ENCODE measurements around the gene PANK4. TPM values are rescaled to one million over a fixed set of nuclear protein-coding genes. Genes with fewer than 3 reads are reported as not detected.

Gene PANK4
- total and polyA plus RNA-seq, 2 donors (not counting 3 experiments of a cell fraction or from before 2014, with no cell fraction given) = 22.1 to 34.0 TPM

DNA sequence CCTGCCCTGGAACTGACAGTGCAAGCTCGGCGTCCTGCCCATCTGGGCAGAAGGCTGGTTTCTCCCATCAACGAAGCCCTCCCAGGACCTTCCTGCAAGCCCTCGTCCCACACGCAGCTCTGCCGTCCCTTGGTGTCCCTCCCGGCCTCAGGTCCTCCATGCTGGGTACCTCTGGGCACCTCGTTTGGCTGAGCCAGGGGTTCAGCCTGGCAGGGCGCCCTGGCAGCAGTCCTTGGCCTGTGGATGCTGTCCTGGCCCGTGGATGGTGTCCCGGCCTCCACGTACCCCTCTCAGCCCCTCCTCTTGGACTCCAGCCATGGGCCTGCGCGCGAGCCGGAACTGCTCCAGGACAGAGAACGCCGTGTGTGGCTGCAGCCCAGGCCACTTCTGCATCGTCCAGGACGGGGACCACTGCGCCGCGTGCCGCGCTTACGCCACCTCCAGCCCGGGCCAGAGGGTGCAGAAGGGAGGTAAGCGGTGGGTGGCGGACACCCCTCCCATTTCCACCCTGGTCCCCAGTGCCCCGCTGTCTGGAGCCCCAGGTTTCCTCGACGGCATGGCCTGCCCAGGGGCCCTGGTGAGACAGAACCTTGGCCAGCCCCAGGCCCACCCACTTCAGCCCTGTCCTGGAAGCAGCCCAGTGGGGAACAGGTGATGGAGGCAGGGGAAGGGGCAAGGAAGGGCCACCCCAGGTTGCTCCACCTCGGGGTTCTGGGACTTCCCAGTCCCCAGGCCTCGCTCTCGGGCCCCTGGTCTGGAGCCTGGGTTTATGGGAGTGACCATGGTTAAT is 33.3 kb upstream of the PANK4 start:
- no peak overlapping the region for H3K27ac ChIP-seq (ENCODE audit: insufficient read depth, low read depth, low read length)
- ChIA-PET POLR2A (no interaction called here), CTCF (interaction anchor here (1.5 to 2.8 kb wide), 2 partner anchors 26 to 33 kb away, joined by 3 to 14 read pairs; partner anchors contain the start of genes PANK4 and PRXL2B)
- intact Hi-C loops (cut with micrococcal nuclease) (no loop called here), dilution Hi-C loops (cut with MboI; ENCODE audit: extremely low pct_ligation_motif_present, low sequenced_read_pairs) (no loop called here)
- H3K27me3 ChIP-seq (ENCODE audit: control insufficient read depth in 2 of 2, insufficient read depth in 2 of 2, low read length in 2 of 2) = no peaks in the 10 kb centered on the region
- H3K9me1 ChIP-seq (replicated peaks; ENCODE audit: control insufficient read depth, extremely low read depth, insufficient read depth, low read length) = no peaks in the 10 kb centered on the region
- TF ChIP-seq, protein P1, sequence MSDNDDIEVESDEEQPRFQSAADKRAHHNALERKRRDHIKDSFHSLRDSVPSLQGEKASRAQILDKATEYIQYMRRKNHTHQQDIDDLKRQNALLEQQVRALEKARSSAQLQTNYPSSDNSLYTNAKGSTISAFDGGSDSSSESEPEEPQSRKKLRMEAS (IDR thresholded peaks at IDR 0.05; ENCODE audit: insufficient read depth, insufficient read length) = no peak
- TF ChIP-seq JUN (IDR thresholded peaks at IDR 0.05; ENCODE audit: borderline replicate concordance, insufficient read depth, insufficient read length, low read depth) (no peak), POLR2AphosphoS5 (IDR thresholded peaks at IDR 0.05; ENCODE audit: insufficient read depth, low read depth, low read length) (no peak)
- no peaks in the 10 kb centered on the region for H4K20me1 ChIP-seq (replicated peaks; ENCODE audit: control insufficient read depth, extremely low read depth, insufficient read depth, low read length)
- no peak for DNase-seq (ENCODE audit: low read depth, low spot score)
- peaks cover 12% of the 10 kb centered on the region for H3K4me1 ChIP-seq (ENCODE audit: control insufficient read depth, extremely low read depth, insufficient read depth, low read length)
- peaks cover 0 to 9% of the 10 kb centered on the region in 2 experiments for H3K36me3 ChIP-seq (ENCODE audit: control insufficient read depth in 2 of 2, extremely low read depth in 1 of 2, insufficient read depth in 2 of 2, low read length in 2 of 2)
- no peak overlapping the region for H3K4me3 ChIP-seq (replicated peaks in 1 of 3; ENCODE audit: insufficient read depth in 1 of 3, low read depth in 1 of 3, low read length in 3 of 3)
- no peak overlapping the region for H3K4me2 ChIP-seq (ENCODE audit: insufficient read depth, low read length)
- no peak overlapping the region for H2AFZ ChIP-seq (ENCODE audit: low read depth, low read length)
- no peak overlapping the region for H3K9ac ChIP-seq (replicated peaks; ENCODE audit: extremely low read depth, insufficient read depth, low read length)
- H3K79me2 ChIP-seq (ENCODE audit: control insufficient read depth, insufficient read depth, low read length) = no peaks in the 10 kb centered on the region
- no peaks in the 10 kb centered on the region for H3K9me3 ChIP-seq (replicated peaks; ENCODE audit: control insufficient read depth, insufficient read depth, low read length)
- no peak for FAIRE-seq
- no TSS peak for BruUV-seq (replicated peaks)

DNA sequence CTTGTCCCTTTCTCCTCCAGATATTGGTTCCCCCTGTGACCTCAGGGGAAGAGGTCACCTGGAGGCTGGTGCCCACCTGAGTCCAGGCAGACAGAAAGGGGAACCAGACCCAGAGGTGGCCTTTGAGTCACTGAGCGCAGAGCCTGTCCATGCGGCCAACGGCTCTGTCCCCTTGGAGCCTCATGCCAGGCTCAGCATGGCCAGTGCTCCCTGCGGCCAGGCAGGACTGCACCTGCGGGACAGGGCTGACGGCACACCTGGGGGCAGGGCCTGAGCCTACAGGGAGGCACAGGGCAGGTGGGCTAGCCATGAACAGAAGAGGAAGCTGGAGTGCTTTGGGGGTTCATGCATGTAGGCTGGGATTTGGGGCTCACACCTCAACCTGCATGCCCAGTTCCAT is 32.5 kb upstream of the PANK4 start:
- H4K20me1 ChIP-seq (replicated peaks; ENCODE audit: control insufficient read depth, extremely low read depth, insufficient read depth, low read length) = no peaks in the 10 kb centered on the region
- peaks cover 20% of the 10 kb centered on the region for H3K4me1 ChIP-seq (ENCODE audit: control insufficient read depth, extremely low read depth, insufficient read depth, low read length)
- no peak overlapping the region for H3K9ac ChIP-seq (replicated peaks; ENCODE audit: extremely low read depth, insufficient read depth, low read length)
- no TSS peak for BruUV-seq (replicated peaks)
- no peaks in the 10 kb centered on the region for H3K79me2 ChIP-seq (ENCODE audit: control insufficient read depth, insufficient read depth, low read length)
- no peaks in the 10 kb centered on the region for H3K9me1 ChIP-seq (replicated peaks; ENCODE audit: control insufficient read depth, extremely low read depth, insufficient read depth, low read length)
- H3K4me2 ChIP-seq (ENCODE audit: insufficient read depth, low read length) = no peak overlapping the region
- no peaks in the 10 kb centered on the region for H3K27me3 ChIP-seq (ENCODE audit: control insufficient read depth in 2 of 2, insufficient read depth in 2 of 2, low read length in 2 of 2)
- H3K36me3 ChIP-seq (ENCODE audit: control insufficient read depth in 2 of 2, extremely low read depth in 1 of 2, insufficient read depth in 2 of 2, low read length in 2 of 2) = peaks cover 0 to 9% of the 10 kb centered on the region in 2 experiments
- H3K4me3 ChIP-seq (replicated peaks in 1 of 3; ENCODE audit: insufficient read depth in 1 of 3, low read depth in 1 of 3, low read length in 3 of 3) = no peak overlapping the region
- DNase-seq (ENCODE audit: low read depth, low spot score) = no peak
- no peaks in the 10 kb centered on the region for H3K9me3 ChIP-seq (replicated peaks; ENCODE audit: control insufficient read depth, insufficient read depth, low read length)
- POLR2A ChIA-PET = no interaction called here
- dilution Hi-C loops (cut with MboI; ENCODE audit: extremely low pct_ligation_motif_present, low sequenced_read_pairs) = no loop called here
- no peak overlapping the region for H2AFZ ChIP-seq (ENCODE audit: low read depth, low read length)
- CTCF ChIA-PET = interaction anchor here (1.5 to 1.6 kb wide), 2 partner anchors 19 to 33 kb away, joined by 3 read pairs; partner anchors contain the start of gene PANK4
- TF ChIP-seq GATA2 (IDR thresholded peaks at IDR 0.05; ENCODE audit: insufficient read depth, insufficient read length, low read depth, low read length) = no peak
- no peak for TF ChIP-seq FOS (IDR thresholded peaks at IDR 0.05; ENCODE audit: borderline replicate concordance, insufficient read depth, low read length)
- TF ChIP-seq JUN (IDR thresholded peaks at IDR 0.05; ENCODE audit: borderline replicate concordance, insufficient read depth, insufficient read length, low read depth) = no peak
- TF ChIP-seq, protein P2, sequence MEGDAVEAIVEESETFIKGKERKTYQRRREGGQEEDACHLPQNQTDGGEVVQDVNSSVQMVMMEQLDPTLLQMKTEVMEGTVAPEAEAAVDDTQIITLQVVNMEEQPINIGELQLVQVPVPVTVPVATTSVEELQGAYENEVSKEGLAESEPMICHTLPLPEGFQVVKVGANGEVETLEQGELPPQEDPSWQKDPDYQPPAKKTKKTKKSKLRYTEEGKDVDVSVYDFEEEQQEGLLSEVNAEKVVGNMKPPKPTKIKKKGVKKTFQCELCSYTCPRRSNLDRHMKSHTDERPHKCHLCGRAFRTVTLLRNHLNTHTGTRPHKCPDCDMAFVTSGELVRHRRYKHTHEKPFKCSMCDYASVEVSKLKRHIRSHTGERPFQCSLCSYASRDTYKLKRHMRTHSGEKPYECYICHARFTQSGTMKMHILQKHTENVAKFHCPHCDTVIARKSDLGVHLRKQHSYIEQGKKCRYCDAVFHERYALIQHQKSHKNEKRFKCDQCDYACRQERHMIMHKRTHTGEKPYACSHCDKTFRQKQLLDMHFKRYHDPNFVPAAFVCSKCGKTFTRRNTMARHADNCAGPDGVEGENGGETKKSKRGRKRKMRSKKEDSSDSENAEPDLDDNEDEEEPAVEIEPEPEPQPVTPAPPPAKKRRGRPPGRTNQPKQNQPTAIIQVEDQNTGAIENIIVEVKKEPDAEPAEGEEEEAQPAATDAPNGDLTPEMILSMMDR (IDR thresholded peaks at IDR 0.05; ENCODE audit: extremely low read depth in 1 of 2, insufficient read depth in 1 of 2, low read depth in 1 of 2, low read length in 2 of 2) = no peak
- no peak for TF ChIP-seq EZH2 (IDR thresholded peaks at IDR 0.05; ENCODE audit: borderline replicate concordance, low read depth, low read length, severe bottlenecking)
- no peak for TF ChIP-seq POLR2A (IDR thresholded peaks at IDR 0.05; ENCODE audit: low read depth, low read length)
- TF ChIP-seq POLR2AphosphoS5 (IDR thresholded peaks at IDR 0.05; ENCODE audit: insufficient read depth, low read depth, low read length) = no peak
- no peak for TF ChIP-seq MYC (IDR thresholded peaks at IDR 0.05; ENCODE audit: low read depth, low read length)
- TF ChIP-seq, protein P1 (IDR thresholded peaks at IDR 0.05; ENCODE audit: insufficient read depth, insufficient read length) = no peak
- H3K27ac ChIP-seq (ENCODE audit: insufficient read depth, low read depth, low read length) = no peak overlapping the region
- FAIRE-seq = no peak
- intact Hi-C loops (cut with micrococcal nuclease) = no loop called here

All from endothelial cell of umbilical vein (primary cell).